Cardiac muscle cell (in vitro differentiated cells and primary cell): ENCODE data around the gene FAM98B. TPM values are rescaled to one million over a fixed set of nuclear protein-coding genes. Genes with fewer than 3 reads are reported as not detected.

Source experiments
- DNase-seq, 2 donors: peaks; one replicate each; pipeline versions ENCODE4 v3.0.0 to v3.0.0-alpha.2; 2010 to 2017; ENCODE audit warnings: low read depth in 1 of 2, low spot score in 1 of 2
- H3K27ac ChIP-seq: fragments of 200-600 bp; sonication (generic); 2 replicates; pipeline ENCODE4 v1.5.1; 2016
- H3K27me3 ChIP-seq: fragments of 200-600 bp; sonication (generic); 2 replicates; pipeline ENCODE4 v1.6.0; 2016; ENCODE audit warnings: control low read depth
- H3K36me3 ChIP-seq: fragments of 200-600 bp; sonication (generic); 2 replicates; pipeline ENCODE4 v1.5.1; 2016; ENCODE audit warnings: control low read depth
- H3K4me1 ChIP-seq: fragments of 200-600 bp; sonication (generic); 2 replicates; pipeline ENCODE4 v1.8.1; 2017; ENCODE audit warnings: low read depth, mild to moderate bottlenecking, mixed run types
- H3K4me3 ChIP-seq: fragments of 200-600 bp; sonication (generic); 2 replicates; pipeline ENCODE4 v1.5.1; 2016; ENCODE audit warnings: mild to moderate bottlenecking
- H3K9me3 ChIP-seq: fragments of 200-600 bp; sonication (generic); 2 replicates; pipeline ENCODE4 v1.5.1; 2017; ENCODE audit warnings: low read depth, mild to moderate bottlenecking, control low read depth
- CTCF ChIP-seq: IDR thresholded peaks from 2 replicates; pipeline ENCODE4 v1.5.1; 2012; ENCODE audit warnings: low read depth, mild to moderate bottlenecking, low read length
- polyA plus RNA-seq: library from polyadenylated mRNA; unstranded; fragments of >200 nt; fragmentation: Nextera tagmentation; extraction: Ambion mirVana; gene quantifications from 2 replicates; pipeline ENCODE4 v1.2.1, GENCODE V29; 2016
- total RNA-seq: library from RNA; depleted of rRNA; stranded (reverse); fragments of >200 nt; gene quantifications from 2 replicates; pipeline ENCODE4 v1.2.3, GENCODE V29; 2016

FAM98B gene
- total RNA-seq (6.0 and 10.2 TPM in 2 replicates), polyA plus RNA-seq (2.4 and 3.4 TPM in 2 replicates)

GRCh38 chr15:38453971-38454695 is at the start of gene FAM98B:
TSS of gene FAM98B (plus strand) at chr15:38454127. CDS start at chr15:38454162, 35 bp downstream.
- Histone ChIP-seq H3K27ac (peak within 1 kb of the TSS; percentile 95), H3K4me3 (peak within 1 kb of the TSS; percentile 73), H3K9me3 (no peaks in the 10 kb centered on the region), H3K36me3 (no peaks in the 10 kb centered on the region), H3K27me3 (peaks cover 3% of the 10 kb centered on the region), H3K4me1 (peaks cover 7% of the 10 kb centered on the region)
- TF ChIP-seq CTCF: no peak
- DNase-seq: peak; percentile 90 to 94

GRCh38 chr15:38406436-38406835 is 47.5 kb upstream of the FAM98B start:
- Histone ChIP-seq H3K4me1 (no peaks in the 10 kb centered on the region), H3K9me3 (no peaks in the 10 kb centered on the region), H3K27ac (no peak overlapping the region), H3K36me3 (no peaks in the 10 kb centered on the region), H3K27me3 (no peaks in the 10 kb centered on the region), H3K4me3 (no peak overlapping the region)
- DNase-seq: no peak
- TF ChIP-seq CTCF: no peak

DNA sequence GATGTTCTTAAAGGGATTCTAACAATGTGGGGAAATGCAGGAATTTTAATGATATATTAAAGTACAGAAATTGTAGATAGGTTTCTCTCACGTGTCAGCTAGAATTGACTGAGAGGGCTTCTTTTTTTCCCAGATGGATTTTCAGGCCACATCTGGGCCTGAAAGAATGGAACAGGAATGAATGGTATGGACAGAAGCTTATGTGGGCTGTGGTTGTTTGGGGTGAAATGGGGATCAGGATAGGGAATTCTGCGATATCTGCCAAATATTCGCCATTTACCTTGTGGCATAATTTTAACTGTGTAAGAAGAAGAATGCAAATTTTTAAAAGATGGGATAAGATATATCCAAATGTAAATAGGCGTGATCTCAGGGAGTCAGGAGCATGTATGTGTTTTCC is 45.4 kb upstream of the FAM98B start:
- no peaks in the 10 kb centered on the region for H3K9me3 ChIP-seq
- no peak for TF ChIP-seq CTCF

GRCh38 chr15:38411902-38412301 is 42.0 kb upstream of the FAM98B start:
- no peak for DNase-seq
- no peak for TF ChIP-seq CTCF
- H3K9me3 ChIP-seq: no peaks in the 10 kb centered on the region
- H3K27me3 ChIP-seq: peaks cover 3% of the 10 kb centered on the region
- H3K27ac ChIP-seq: no peak overlapping the region
- H3K4me1 ChIP-seq: no peaks in the 10 kb centered on the region
- no peaks in the 10 kb centered on the region for H3K36me3 ChIP-seq
- H3K4me3 ChIP-seq: no peak overlapping the region

More for the DNA sequence above, 45.4 kb upstream of the FAM98B start:
- Histone ChIP-seq H3K4me1 (no peaks in the 10 kb centered on the region), H3K27ac (no peak overlapping the region), H3K4me3 (no peak overlapping the region), H3K36me3 (no peaks in the 10 kb centered on the region), H3K27me3 (no peaks in the 10 kb centered on the region)
- no peak for DNase-seq

DNA sequence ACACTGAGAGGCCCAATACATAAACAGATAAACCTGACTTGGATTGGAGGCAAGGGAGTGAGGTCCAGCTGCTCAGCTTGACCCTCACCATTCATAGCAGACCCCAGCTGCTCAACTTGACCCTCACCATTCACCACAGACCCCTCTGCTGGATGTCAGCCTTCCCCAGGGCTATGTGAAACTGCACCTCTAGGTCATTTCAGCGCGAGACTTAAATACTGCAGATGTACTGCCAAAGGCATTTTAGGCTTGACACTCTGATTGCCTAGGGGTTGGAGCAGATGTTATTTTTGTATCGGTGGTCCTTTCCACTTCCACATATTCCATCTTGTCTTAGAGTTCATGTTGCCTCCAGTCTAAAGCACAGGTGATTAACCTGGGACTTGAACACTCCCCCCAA is 41.5 kb upstream of the FAM98B start:
- Histone ChIP-seq H3K4me3 (no peak overlapping the region), H3K27ac (no peak overlapping the region), H3K27me3 (peaks cover 7% of the 10 kb centered on the region), H3K36me3 (no peaks in the 10 kb centered on the region), H3K9me3 (no peaks in the 10 kb centered on the region), H3K4me1 (no peaks in the 10 kb centered on the region)
- DNase-seq: no peak
- no peak for TF ChIP-seq CTCF
